Osteocyte (in vitro differentiated cells): ENCODE data around the gene C11orf98. TPM values are rescaled to one million over a fixed set of nuclear protein-coding genes. Genes with fewer than 3 reads are reported as not detected.

Experiments used
- DNase-seq: peaks from one replicate; pipeline ENCODE4 v3.0.0; 2021; ENCODE audit warnings: mixed read lengths; ENCODE audit not compliant: unreplicated experiment; ENCODE audit errors: extremely low spot score
- H3K27ac Mint-ChIP-seq: one replicate; pipeline ENCODE4 v1.8.0; 2021; ENCODE audit warnings: mild to moderate bottlenecking, mixed read lengths; ENCODE audit not compliant: unreplicated experiment
- H3K27me3 Mint-ChIP-seq: one replicate; pipeline ENCODE4 v1.8.0; 2021; ENCODE audit warnings: mixed read lengths; ENCODE audit not compliant: unreplicated experiment
- H3K36me3 Mint-ChIP-seq: one replicate; pipeline ENCODE4 v1.8.0; 2021; ENCODE audit warnings: mixed read lengths; ENCODE audit not compliant: unreplicated experiment
- H3K4me1 Mint-ChIP-seq: one replicate; pipeline ENCODE4 v1.8.0; 2021; ENCODE audit warnings: mixed read lengths; ENCODE audit not compliant: unreplicated experiment
- H3K4me3 Mint-ChIP-seq: one replicate; pipeline ENCODE4 v1.8.0; 2021; ENCODE audit warnings: mild to moderate bottlenecking, moderate library complexity, mixed read lengths; ENCODE audit not compliant: unreplicated experiment
- H3K9me3 Mint-ChIP-seq: one replicate; pipeline ENCODE4 v1.8.0; 2021; ENCODE audit warnings: mixed read lengths; ENCODE audit not compliant: unreplicated experiment
- CTCF ChIP-seq: fragments of 200-600 bp; sonication (generic); IDR thresholded peaks from 2 replicates; pipeline ENCODE4 v1.5.0; 2021; ENCODE audit warnings: antibody characterized with exemption, mild to moderate bottlenecking, moderate library complexity
- total RNA-seq: library from RNA; stranded (reverse); gene quantifications from 2 replicates; pipeline ENCODE4 v1.2.1, GENCODE V29; 2021

C11orf98 gene
- total RNA-seq, 1 donor from 2014 or later: 56.3 TPM

DNA sequence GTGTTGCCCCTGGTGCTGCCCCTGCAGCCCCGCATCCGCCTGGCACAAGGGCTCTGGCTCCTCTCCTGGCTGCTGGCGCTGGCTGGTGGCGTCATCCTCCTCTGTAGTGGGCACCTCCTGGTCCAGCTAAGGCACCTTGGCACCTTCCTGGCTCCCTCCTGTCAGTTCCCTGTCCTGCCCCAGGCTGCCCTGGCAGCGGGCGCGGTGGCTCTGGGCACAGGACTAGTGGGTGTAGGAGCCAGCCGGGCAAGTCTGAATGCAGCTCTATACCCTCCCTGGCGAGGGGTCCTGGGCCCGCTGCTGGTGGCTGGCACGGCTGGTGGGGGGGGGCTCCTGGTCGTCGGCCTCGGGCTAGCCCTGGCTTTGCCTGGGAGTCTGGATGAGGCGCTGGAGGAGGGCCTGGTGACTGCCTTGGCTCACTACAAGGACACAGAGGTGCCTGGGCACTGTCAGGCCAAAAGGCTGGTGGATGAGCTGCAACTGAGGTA lies 51.7 kb downstream of the C11orf98 start:
- DNase-seq: no peak
- Mint-ChIP-seq H3K27ac (peak overlapping the region; percentile 68), H3K27me3 (no peaks in the 10 kb centered on the region), H3K4me3 (no peak overlapping the region), H3K36me3 (peaks cover 2% of the 10 kb centered on the region), H3K4me1 (peaks cover 19% of the 10 kb centered on the region), H3K9me3 (no peaks in the 10 kb centered on the region)
- no peak for TF ChIP-seq CTCF

Other genes with a start within 250 kb of the C11orf98 start
- gene SCGB1A1, start 246.2 kb downstream of the C11orf98 start, total RNA-seq: not detected in 2 replicates
- gene AHNAK, start 118.4 kb downstream of the C11orf98 start, total RNA-seq: 462 and 503 TPM in 2 replicates
- 1,404 TPM in 2 replicates for gene EEF1G, start 91.3 kb downstream of the C11orf98 start, total RNA-seq
- 12.7 and 15.6 TPM in 2 replicates for gene TUT1, start 73.7 kb downstream of the C11orf98 start, total RNA-seq
- gene MTA2, start 63.3 kb downstream of the C11orf98 start, total RNA-seq: 91.6 and 107 TPM in 2 replicates
- 78.8 and 80.9 TPM in 2 replicates for gene EML3, start 52.4 kb downstream of the C11orf98 start, total RNA-seq
- gene ROM1, start 52.0 kb downstream of the C11orf98 start, total RNA-seq: 3.3 and 4.4 TPM in 2 replicates
- 35.8 and 41.4 TPM in 2 replicates for gene B3GAT3, start 43.2 kb downstream of the C11orf98 start, total RNA-seq
- gene GANAB, start 18.6 kb downstream of the C11orf98 start, total RNA-seq: 366 and 389 TPM in 2 replicates
- gene INTS5, start 11.9 kb downstream of the C11orf98 start, total RNA-seq: 20.5 and 24.0 TPM in 2 replicates
- gene CSKMT, start 102 bp upstream of the C11orf98 start, total RNA-seq: 19.4 and 27.3 TPM in 2 replicates
- 6.3 and 6.8 TPM in 2 replicates for gene UQCC3, start 6.5 kb upstream of the C11orf98 start, total RNA-seq
- gene LBHD1, start 7.1 kb upstream of the C11orf98 start, total RNA-seq: 7.3 and 9.1 TPM in 2 replicates
- gene UBXN1, start 13.9 kb upstream of the C11orf98 start, total RNA-seq: 132 and 161 TPM in 2 replicates
- 0.39 and 0.46 TPM in 2 replicates for gene LRRN4CL, start 24.3 kb upstream of the C11orf98 start, total RNA-seq
- 54.1 and 56.7 TPM in 2 replicates for gene BSCL2, start 42.2 kb upstream of the C11orf98 start, total RNA-seq
- gene GNG3, start 42.5 kb upstream of the C11orf98 start, total RNA-seq: not detected in 2 replicates
- 52.5 and 56.1 TPM in 2 replicates for gene HNRNPUL2, start 62.2 kb upstream of the C11orf98 start, total RNA-seq
- gene TTC9C, start 63.3 kb upstream of the C11orf98 start, total RNA-seq: 32.4 and 36.6 TPM in 2 replicates
- 11.2 and 12.9 TPM in 2 replicates for gene ZBTB3, start 89.0 kb upstream of the C11orf98 start, total RNA-seq
- 83.7 and 98.6 TPM in 2 replicates for gene POLR2G, start 96.4 kb upstream of the C11orf98 start, total RNA-seq
- 40.8 and 42.8 TPM in 2 replicates for gene TAF6L, start 106.2 kb upstream of the C11orf98 start, total RNA-seq
- 46.7 and 47.7 TPM in 2 replicates for gene TMEM179B, start 122.2 kb upstream of the C11orf98 start, total RNA-seq
- gene TMEM223, start 126.8 kb upstream of the C11orf98 start, total RNA-seq: 14.5 and 15.2 TPM in 2 replicates
- 92.4 and 97.5 TPM in 2 replicates for gene NXF1, start 140.2 kb upstream of the C11orf98 start, total RNA-seq
- gene STX5, start 166.8 kb upstream of the C11orf98 start, total RNA-seq: 65.3 and 71.0 TPM in 2 replicates
- not detected in 2 replicates for gene TEX54, start 167.6 kb upstream of the C11orf98 start, total RNA-seq
- gene WDR74, start 174.4 kb upstream of the C11orf98 start, total RNA-seq: 40.5 and 42.1 TPM in 2 replicates
- 326 and 362 TPM in 2 replicates for gene SLC3A2, start 215.7 kb upstream of the C11orf98 start, total RNA-seq